ENCODE data around the gene FGD4.
A peak's percentile ranks its signal among the peaks of the same experiment; 100 is the strongest.

Gene FGD4

DNA sequence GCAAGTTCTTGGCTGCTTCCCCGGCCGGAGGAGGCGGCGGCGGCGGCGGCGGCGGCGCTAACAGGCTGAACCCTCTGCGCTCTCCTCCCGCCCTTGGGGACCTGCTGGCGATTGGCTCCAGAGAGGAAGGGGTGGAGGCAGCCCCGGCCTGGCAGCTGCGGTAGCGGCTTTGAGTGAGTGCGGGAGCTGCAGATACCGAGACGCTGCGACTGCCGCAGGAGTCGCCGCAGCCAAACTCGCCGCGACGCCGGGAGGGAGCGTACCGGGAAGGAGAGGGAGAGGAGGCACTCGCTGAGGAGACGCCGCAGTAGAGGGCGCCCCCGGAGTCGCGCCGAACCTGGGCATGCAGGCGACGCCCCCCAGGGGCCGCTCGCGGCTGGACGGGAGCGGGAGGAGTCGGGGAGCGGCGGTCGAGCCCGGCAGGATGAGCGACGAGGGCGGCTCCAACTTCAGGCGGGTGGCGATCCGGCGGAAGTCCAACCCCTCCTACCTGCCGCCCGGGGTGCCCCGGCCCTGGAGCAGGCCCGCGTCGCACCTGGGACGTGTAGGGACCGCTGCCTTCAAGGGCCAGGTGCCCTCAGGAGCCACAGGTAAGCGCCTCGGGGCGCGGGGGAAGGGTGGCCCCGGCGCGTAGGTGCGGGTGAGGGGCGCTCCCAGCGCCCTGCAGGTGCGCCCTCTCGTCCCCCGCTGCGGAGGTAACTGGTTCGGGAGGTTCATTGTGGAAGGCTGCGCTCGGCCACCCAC is at the start of gene FGD4:
Gene FGD4, plus strand, starts transcription at position 189 of the 744 bp plus-strand sequence.
- peak; percentile 43 for DNase-seq

DNA sequence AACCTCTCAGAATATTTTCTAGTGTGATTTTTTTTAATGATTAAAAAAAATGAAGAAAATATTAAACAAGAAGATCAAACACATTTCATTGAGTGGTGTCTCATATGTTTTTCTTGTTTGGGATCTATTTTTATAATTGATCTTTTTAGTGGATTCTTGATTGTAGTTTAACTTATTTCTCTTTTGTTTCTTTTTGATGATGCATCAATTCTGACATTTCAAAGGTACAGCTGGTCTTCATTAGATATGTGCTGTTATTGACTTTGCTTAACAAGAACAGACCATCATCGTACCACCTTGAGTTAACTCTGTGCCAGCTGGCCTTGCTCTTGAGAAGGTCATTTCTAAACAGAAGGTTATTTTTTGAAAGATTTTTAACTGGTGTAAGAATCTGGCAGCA is 45.8 kb upstream of the FGD4 start:
- no peak for DNase-seq

DNA sequence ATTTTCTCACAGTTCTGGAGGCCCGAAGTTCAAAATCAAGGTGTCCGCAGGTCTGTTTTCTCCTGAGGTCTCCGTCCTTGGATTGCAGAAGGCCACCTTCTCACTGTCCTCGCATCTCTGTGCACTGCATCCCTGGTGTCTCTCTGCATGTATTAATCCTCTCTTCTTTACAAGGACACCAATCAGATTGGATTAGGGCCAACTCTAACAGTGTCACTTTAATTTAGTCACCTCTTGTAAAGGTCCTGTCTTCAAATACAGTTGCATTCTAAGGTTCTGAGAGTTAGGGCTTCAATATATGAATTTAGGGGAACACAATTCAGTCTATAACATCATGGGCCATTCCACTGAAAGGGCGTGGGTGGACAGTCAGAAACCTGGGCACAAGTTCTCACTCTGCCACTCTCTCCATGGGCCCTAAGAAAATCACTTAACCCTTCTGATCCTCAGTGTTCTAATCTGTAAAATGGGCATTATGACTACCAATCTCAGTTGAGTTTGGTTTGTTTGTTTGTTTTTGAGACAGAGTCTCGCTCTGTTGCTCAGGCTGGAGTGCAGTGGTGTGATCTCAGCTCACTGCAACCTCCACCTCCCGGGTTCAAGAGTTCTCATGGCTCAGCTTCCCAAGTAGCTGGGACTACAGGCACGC is 41.6 kb upstream of the FGD4 start:
- no peak for DNase-seq

DNA sequence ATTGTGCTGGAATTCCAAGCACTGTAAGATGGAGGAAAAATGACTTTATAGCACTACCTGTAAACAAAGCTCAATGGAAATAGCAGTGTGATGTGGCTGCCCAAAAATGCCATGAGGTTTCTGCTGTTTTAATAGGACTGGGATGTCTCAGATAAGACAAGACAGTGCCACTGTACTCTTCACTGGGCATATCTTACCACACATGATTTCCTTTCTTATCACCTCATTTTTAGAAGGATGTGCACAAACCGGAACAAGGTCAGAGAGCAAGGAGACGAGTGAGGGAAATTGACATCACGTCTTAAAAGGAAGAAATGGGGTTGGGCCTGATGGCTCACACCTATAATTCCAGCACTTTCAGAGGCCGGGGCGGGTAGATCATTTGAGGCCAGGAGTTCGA is 38.4 kb upstream of the FGD4 start:
- no peak for DNase-seq

DNA sequence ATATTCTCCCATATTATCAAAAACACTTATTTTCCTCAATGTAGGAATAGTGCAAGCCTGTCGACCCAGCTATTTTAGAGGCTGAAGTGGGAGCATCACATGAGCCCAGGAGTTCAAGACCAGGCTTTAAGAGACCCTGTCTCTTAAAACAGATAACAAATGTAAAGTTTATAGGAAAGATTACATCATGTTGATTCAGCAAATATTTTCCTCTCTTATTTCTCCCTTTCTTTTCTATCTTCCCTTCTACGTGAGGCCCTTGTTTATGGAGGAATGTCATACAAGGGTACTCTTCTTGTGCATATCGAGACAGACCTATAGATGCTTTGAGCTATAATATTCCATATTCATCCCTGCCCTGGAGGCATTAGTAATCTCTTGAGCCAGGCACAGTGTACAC is 36.5 kb upstream of the FGD4 start:
- DNase-seq: no peak

DNA sequence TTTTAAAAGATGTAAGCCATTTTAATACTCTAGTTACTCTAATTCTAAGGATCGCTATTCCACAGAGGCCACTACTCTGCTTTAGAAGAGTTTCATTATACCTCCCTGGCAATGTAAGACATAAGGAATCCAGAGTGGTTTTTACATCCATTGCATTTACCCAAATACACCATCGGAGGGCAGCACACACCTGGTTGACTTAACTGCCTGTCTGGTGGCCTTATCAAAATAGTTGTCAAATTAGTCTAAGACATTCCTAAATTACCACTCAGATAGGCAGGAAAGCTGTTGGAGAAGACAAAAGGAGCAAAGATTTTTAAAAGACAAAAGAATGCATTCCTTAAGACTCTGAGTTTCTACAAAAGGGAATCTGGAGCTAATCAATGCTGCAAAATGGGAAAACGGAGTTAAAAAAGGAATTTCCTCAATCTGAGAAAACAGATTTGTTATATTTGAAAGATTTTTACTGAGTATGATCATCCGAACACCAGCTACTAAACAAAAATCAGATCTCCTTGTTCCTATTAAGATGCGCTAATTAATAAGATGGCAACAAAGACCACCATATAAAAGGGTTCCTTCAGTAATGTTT is 33.8 kb upstream of the FGD4 start:
- DNase-seq: peak; percentile 46

DNA sequence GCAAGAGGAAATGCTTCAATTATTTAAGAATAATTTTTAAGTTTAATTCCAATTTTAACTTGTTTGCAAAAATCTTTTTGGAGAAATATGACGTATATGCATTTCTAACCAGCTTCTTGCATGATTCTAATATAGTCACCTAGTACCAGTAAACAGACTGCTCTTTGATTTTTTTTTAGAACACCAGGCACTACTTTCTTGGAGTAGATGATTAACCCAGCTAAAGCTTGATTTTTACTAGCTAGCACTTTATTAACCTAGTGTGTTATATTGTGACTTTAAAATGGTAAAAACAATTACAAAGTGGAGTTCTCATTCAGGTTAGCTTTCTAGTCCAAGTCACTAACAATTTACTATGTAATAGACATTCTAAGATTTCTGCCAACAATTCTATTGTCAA is 32.6 kb upstream of the FGD4 start:
- DNase-seq: no peak

DNA sequence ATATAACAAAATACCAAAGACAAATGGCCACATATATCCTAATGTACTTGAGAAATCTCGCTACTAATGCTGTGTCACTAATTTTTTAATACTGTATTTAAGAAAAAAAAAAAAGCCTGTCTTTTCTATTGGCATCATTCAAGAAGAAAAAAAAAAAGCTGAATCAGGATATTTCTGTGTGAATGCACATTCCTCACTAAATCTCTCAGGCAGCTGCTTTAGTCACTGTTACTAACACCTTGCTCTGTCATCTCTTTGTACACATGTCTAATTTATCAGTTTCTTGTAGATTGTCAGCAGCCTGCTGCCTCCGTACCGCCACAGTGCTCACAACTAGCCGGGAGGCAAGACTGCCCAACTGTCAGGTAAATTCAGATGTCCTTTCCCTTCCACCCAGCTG is 32.0 kb upstream of the FGD4 start:
- no peak for DNase-seq

DNA sequence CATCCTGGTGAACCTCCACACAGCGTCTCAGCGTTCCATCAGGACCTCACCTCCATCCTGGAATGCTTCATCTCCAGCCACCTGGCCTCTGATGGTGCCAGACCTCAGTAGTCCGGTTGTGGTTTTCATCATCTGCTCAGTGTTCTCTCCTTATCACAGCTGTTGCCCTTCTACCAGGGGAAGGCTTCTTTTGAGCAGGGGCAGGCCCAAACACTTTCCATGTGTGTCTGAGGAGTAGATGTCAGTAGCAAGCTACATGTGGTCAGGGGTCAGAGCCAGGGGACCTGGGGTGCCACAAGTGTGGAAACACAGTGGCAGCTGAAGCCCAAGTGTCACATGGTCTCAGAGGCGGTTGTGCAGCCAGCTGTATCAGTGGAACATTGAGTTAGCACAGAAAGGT is 30.2 kb upstream of the FGD4 start:
- no peak for DNase-seq

DNA sequence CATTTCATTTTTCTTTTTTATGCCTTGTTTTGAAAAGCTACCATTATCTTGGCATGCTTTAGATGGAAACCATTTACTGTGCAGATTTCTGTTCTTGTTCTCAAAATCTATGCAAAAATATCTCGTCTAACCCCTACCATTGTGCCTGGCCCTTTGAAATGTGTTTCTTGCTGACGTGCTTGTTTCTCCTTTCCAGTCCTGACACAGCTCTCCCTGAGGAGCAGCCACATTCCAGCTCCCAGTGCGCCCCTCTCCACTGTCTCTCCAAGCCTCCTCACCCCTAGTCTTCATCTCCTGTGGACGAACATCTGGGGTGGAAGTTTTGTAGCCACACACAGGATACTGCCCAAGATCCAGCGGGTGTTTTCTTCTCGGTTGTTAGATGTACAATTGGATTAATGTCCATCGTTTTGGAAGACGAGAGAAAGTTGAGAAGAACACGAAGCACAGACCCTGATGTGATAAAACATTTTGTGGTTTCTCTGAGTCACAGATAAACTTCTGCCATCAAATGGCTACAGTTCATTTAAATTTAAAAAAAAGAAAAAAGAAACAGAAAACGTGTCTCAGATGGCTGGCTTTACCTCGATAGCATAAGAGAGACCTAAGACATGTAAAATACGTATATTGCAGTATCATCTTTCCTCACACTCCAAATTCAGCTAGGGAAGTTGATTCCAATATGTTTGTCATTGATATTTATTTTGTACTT is 21.9 kb upstream of the FGD4 start:
- no peak for DNase-seq

DNA sequence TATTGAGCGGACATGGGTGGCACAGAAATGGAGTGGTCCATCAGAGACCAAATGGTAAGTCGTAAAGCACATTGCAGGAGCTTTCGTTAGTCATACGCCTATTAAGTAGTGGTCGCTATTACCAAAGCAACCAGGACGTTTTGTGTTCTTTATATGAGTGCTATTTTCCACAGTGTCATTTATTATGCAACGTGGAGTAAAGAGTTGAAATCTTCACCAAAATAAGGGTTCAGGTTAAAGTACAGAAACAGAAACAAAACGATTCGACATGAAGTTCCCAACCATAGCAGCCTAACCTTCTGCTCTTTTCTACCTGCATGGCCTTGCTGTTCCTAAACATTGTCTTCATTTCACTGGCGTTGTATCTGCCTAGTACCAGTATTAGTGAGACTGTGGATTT is 20.1 kb upstream of the FGD4 start:
- no peak for DNase-seq

DNA sequence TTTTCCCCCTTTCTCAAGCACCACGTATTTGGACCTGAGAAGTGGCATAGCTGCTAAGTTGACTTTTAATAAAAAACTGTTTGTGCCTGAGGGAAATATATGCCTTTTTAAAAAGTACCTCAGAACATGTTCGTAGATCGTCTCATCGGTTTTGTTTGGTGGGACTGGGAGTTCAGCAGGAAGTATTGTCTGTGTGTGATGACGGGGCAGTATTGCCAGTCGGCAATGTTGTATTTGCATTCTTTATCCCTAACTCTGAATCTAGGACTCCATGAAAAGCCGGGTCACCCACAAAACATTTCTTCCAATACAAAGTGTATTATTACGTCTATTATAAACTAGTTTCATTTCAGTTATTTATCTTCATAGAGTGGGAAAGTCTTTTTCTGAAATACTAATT is 19.7 kb upstream of the FGD4 start:
- no peak for DNase-seq

DNA sequence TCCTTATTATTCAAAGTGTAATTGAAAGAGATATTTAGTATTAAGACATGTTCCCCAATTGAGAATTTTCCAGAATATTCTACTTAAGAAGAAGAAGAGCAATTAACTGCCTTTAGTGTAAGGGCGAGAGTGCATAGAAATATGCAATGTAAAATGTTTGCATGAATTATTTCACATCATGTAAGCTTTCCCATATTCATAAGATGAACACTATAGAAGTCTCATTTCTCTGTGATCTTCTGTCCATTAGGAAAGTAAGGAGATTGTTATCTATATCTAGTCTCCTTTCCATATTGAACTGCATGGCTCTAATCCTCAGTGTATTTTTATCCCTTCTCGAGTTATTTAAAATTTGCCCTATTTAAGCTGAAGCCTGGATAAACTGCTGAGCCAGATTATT is 17.1 kb upstream of the FGD4 start:
- no peak for DNase-seq

DNA sequence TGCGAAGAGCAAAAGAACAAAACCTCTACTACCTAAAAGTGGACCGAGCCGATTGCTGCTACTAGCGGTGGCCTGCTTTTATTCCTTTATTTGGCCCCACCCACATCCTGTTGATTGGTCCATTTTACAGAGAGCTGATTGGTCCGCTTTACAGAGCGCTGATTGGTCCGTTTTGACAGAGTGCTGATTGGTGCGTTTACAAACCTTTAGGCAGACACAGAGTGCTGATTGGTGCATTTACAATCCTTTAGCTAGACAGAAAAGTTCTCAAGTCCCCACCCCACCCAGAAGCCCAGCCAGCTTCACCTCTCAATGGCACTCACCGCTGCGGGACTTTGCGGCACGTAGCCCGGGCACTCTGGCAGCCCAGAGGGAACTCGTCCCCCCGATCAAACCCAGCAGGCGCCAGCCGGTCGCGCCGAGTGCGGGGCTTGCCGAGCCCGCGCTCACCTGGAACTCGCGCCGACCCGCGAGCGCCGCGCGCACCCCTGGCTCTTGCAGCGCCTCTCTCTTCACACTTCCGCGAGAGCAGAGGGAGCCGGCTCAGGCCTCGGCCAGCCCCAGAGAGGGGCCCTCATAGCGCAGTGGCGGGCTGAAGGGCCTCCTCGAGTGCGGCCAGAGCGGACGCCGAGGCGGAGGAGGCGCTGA is 8.7 kb upstream of the FGD4 start:
- no peak for DNase-seq

DNA sequence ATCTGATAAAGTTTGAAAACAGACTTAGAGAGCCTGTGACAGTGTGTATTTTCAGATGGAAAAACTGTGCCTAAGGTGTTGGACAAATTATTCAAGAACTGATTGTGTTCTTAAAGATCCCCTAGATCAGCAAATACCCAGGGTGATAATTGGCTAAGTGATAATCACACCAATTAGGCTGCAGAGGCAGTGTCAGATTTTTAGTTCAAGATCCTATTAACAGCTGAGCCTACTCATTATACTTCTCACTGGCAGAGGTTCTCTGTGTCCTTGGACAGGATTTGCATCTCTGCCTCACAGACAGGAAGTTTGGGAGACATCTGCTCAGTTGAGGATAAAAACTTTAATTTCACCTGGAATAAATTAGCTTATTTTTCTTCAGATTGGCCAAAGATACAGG is 4.3 kb upstream of the FGD4 start:
- no peak for DNase-seq

DNA sequence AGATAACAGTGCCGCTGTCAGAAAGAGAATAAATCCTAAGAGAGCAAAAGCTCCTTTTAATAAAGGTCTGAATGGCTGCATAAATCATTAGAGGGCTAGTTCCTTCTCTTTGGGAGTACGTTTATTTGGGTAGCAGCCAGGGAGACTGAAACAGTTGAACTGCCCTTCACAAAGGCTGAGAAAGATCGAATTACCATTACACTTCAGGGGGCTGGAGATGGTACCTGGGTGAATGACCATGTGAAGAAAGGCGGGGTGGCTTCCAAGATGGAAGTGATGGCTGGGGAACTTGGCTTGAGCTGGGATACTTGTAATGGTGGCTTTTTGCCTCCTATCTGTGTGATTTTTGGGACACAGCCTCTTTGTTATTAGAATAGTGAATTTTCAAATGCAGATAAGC is 1.7 kb upstream of the FGD4 start:
- no peak for DNase-seq

DNA sequence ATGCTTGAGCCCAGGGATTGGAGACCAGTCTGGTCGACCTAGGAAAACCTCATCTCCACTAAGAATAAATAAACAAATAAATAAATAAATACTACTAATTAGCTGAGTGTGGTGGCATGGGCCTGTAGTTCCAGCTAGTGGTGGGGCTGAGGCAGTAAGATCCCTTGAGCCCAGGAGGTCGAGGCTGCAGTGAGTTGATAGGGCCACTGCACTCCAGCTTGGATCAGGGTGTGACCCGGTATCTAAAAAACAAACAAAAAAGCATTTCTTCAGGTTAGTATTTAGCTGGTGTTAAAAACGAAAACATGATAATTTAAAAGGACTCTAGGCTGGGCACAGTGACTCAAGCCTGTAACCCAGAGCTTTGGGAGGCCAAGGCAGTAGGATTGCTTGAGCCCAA is 1.2 kb upstream of the FGD4 start:
- DNase-seq: no peak

DNA sequence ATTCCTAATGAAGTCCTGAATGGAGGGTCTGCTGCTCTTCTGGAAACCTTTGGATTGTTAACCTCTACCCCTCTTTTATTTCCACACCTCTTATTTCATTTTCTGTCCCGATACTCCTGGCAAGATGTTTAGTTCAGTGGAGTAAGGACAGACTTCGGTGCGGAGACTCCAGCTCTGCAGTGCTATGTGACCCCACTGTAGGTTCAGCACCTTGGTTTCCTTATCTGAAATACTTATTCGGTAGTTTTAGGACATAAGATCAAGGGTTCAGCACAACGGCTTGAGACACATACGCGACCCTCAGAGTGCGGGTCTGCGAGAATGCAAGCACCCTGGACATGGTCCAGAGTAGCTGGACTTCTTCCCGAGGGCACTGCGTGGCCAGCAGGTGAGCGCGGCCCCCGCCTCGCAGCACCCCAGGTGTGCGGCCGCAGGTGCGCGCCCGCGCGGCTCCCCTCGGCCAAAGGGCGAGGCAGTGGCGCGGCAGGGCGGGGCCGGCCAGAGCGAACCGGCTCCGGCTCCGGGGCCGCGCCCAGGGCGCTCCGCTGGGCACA is 465 bp upstream of the FGD4 start:
- no peak for DNase-seq

DNA sequence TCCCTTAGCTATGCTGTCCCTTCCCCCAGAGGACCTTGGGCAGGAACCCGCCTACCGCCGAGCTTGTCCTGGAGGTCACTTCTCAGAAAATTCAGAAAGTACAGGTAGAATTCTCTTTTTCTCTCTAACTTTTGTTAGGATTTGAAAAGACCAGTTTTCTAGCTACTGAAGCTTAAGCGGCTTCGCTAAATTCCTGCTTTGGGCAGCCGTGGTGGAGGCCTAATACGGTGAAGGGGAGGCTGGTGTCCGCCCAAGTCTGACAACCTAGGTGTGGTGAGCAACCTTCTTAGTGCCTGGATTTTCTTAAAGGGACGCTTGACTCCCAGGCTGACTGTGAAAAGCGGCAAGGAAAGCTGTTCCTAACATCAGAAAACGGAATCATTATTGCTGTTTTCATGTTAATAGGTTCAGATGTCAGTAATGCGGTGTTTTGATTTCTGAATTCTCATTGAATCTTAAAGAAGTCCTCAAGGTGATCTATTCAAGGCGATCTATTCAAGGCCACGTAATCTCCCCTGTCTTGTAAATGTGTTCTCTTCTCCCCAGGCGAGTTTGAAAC is 835 bp downstream of the FGD4 start:
- no peak for DNase-seq

DNA sequence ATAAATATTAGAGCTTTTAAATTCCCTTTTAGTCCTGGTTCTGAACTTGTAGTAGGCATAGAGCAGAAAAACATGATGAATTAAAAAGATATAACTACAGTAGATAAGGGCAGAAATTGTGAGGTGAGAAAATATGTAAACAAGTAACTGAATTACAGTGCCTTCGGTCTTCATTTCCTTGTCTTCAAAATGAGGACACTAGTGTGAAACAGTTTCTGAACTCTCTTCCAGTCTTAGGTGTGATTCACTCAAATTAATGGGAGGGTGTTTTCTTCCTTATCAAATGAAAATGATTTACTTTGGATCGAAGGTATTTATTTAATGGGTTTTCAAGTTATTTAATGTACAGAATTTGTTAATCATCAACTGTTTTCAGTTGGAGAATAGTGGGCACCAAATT is 1.5 kb downstream of the FGD4 start:
- no peak for DNase-seq

DNA sequence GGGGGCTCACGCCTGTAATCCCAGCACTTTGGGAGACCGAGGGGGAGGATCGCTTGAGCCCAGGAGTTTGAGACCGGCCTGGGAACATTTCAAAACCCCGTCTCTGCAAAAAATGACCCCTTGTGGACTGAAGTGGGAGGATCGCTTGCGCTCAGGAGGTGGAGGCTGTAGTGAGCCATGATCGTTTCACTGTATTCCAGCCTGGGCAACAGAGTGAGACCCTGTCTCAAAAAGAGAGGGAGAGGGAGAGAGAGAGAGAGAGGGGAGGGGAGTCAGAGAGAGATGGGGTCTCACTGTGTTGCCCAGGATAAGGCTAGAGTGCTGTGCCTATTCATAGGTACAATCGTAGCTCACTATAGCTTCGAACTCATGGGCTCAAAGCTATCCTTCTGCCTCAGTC is 2.8 kb downstream of the FGD4 start:
- DNase-seq: no peak

DNA sequence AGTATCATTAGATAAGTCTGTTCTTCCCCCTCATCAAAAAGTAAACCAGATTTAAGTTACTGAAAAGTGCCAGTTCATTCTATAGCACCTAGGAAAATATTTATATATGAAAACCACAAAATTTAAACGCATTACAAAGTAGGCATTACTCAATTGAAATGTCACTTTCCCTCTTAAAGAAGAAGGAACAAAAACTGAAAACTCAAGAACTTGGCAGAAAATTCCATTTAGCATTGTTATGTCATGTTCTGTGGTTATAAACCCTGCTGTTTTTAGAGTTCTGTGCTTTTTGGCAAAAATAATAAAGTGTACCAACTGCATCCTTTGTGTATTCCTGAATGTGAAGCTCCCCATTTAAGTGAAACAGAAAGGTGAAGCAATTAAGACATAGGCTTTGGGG is 3.6 kb downstream of the FGD4 start:
- no peak for DNase-seq

DNA sequence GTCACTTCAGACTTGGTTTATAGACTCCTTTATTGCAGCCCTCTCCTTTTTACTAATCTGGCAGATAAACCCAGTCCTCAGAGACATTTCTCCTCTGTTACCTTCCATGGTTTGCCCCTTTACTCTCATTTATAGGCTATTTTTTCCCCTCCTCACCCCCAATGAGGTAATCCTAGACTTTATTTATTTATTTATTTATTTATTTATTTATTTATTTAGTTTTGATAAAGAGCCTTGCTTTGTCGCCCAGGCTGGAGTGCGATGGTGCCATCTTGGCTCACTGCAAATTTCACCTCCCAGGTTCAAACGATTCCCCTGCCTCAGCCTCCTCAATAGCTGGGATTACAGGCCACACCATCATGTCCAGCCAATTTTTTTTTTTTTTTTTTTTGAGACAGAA is 8.4 kb downstream of the FGD4 start:
- no peak for DNase-seq

Data from NCI-H1436 treated with DMSO at 0.1 percent for 48 hours (cell line).